Activated T-cell treated with anti-CD3 and anti-CD28 coated beads, Interleukin-2, amount 50 U/mL, for 24 hours (primary cell): ENCODE data around the gene CRACDL.

ENCODE experiments used
- DNase-seq: peaks from one replicate; pipeline ENCODE4 v3.0.0-alpha.2; 2020
- H3K27ac Mint-ChIP-seq: 2 replicates; pipeline ENCODE4 v1.8.0; 2020; ENCODE audit warnings: mild to moderate bottlenecking, mixed read lengths
- H3K27me3 Mint-ChIP-seq: 2 replicates; pipeline ENCODE4 v1.8.0; 2020; ENCODE audit warnings: mixed read lengths
- H3K36me3 Mint-ChIP-seq: 2 replicates; pipeline ENCODE4 v1.8.0; 2020; ENCODE audit warnings: low read depth, mixed read lengths
- H3K4me1 Mint-ChIP-seq: 2 replicates; pipeline ENCODE4 v1.8.0; 2020; ENCODE audit warnings: low read depth, mixed read lengths
- H3K4me3 Mint-ChIP-seq: 2 replicates; pipeline ENCODE4 v1.8.0; 2020; ENCODE audit warnings: mild to moderate bottlenecking, moderate library complexity, mixed read lengths
- H3K9me3 Mint-ChIP-seq: 2 replicates; pipeline ENCODE4 v1.8.0; 2020; ENCODE audit warnings: mixed read lengths

CRACDL gene

GRCh38 chr2:98852932-98853331 lies 83.1 kb downstream of the CRACDL start:
- no peak overlapping the region for H3K27ac Mint-ChIP-seq
- DNase-seq: no peak
- H3K27me3 Mint-ChIP-seq: peaks cover 43% of the 10 kb centered on the region
- H3K36me3 Mint-ChIP-seq: no peaks in the 10 kb centered on the region
- no peak overlapping the region for H3K4me3 Mint-ChIP-seq
- H3K4me1 Mint-ChIP-seq: no peaks in the 10 kb centered on the region
- H3K9me3 Mint-ChIP-seq: peaks cover 16% of the 10 kb centered on the region

- H3K36me3 Mint-ChIP-seq: no peaks in the 10 kb centered on the region
- peaks cover 3% of the 10 kb centered on the region for H3K9me3 Mint-ChIP-seq
- H3K27me3 Mint-ChIP-seq: peaks cover 43% of the 10 kb centered on the region
- no peak for DNase-seq
- no peaks in the 10 kb centered on the region for H3K4me1 Mint-ChIP-seq
- no peak overlapping the region for H3K4me3 Mint-ChIP-seq
- H3K27ac Mint-ChIP-seq: no peak overlapping the region
Measured at GRCh38 chr2:98850074-98850473, 86.0 kb downstream of the CRACDL start.

GRCh38 chr2:98849113-98849512 lies 86.9 kb downstream of the CRACDL start:
- no peaks in the 10 kb centered on the region for H3K9me3 Mint-ChIP-seq
- DNase-seq: no peak
- no peak overlapping the region for H3K4me3 Mint-ChIP-seq
- H3K27ac Mint-ChIP-seq: no peak overlapping the region
- H3K4me1 Mint-ChIP-seq: no peaks in the 10 kb centered on the region
- peaks cover 39% of the 10 kb centered on the region for H3K27me3 Mint-ChIP-seq
- H3K36me3 Mint-ChIP-seq: no peaks in the 10 kb centered on the region

- Mint-ChIP-seq H3K9me3 (no peaks in the 10 kb centered on the region), H3K27me3 (peaks cover 37% of the 10 kb centered on the region), H3K27ac (no peak overlapping the region), H3K4me1 (no peaks in the 10 kb centered on the region), H3K4me3 (no peak overlapping the region), H3K36me3 (no peaks in the 10 kb centered on the region)
- no peak for DNase-seq
Measured at GRCh38 chr2:98847853-98848252, 88.2 kb downstream of the CRACDL start.

- H3K27me3 Mint-ChIP-seq: peaks cover 27% of the 10 kb centered on the region
- no peaks in the 10 kb centered on the region for H3K9me3 Mint-ChIP-seq
- no peak overlapping the region for H3K27ac Mint-ChIP-seq
- DNase-seq: no peak
- H3K36me3 Mint-ChIP-seq: no peaks in the 10 kb centered on the region
- no peak overlapping the region for H3K4me3 Mint-ChIP-seq
- H3K4me1 Mint-ChIP-seq: no peaks in the 10 kb centered on the region
Measured at GRCh38 chr2:98846041-98846440, 90.0 kb downstream of the CRACDL start.

- Mint-ChIP-seq H3K27me3 (no peaks in the 10 kb centered on the region), H3K4me1 (peaks cover 1% of the 10 kb centered on the region), H3K27ac (no peak overlapping the region), H3K9me3 (no peaks in the 10 kb centered on the region), H3K4me3 (no peak overlapping the region), H3K36me3 (no peaks in the 10 kb centered on the region)
- no peak for DNase-seq
Measured at GRCh38 chr2:98842136-98842535, 93.9 kb downstream of the CRACDL start.

- H3K36me3 Mint-ChIP-seq: no peaks in the 10 kb centered on the region
- peaks cover 21% of the 10 kb centered on the region for H3K4me1 Mint-ChIP-seq
- H3K27ac Mint-ChIP-seq: no peak overlapping the region
- H3K4me3 Mint-ChIP-seq: no peak overlapping the region
- no peaks in the 10 kb centered on the region for H3K9me3 Mint-ChIP-seq
- H3K27me3 Mint-ChIP-seq: no peaks in the 10 kb centered on the region
- no peak for DNase-seq
Measured at GRCh38 chr2:98839292-98839691, 96.7 kb downstream of the CRACDL start.

GRCh38 chr2:98835831-98836385 lies 100.1 kb downstream of the CRACDL start:
- peak overlapping the region; percentile 51 for H3K27ac Mint-ChIP-seq
- no peaks in the 10 kb centered on the region for H3K36me3 Mint-ChIP-seq
- peak overlapping the region; percentile 4 for H3K4me3 Mint-ChIP-seq
- no peak for DNase-seq
- no peaks in the 10 kb centered on the region for H3K9me3 Mint-ChIP-seq
- H3K27me3 Mint-ChIP-seq: no peaks in the 10 kb centered on the region
- peaks cover 38% of the 10 kb centered on the region for H3K4me1 Mint-ChIP-seq

- no peak for DNase-seq
- Mint-ChIP-seq H3K36me3 (no peaks in the 10 kb centered on the region), H3K4me1 (peaks cover 52% of the 10 kb centered on the region), H3K9me3 (no peaks in the 10 kb centered on the region), H3K4me3 (no peak overlapping the region), H3K27ac (no peak overlapping the region), H3K27me3 (no peaks in the 10 kb centered on the region)
Measured at GRCh38 chr2:98833917-98834263, 102.1 kb downstream of the CRACDL start.

- Mint-ChIP-seq H3K4me3 (no peak overlapping the region), H3K4me1 (peaks cover 58% of the 10 kb centered on the region), H3K27ac (peak overlapping the region; percentile 73), H3K36me3 (no peaks in the 10 kb centered on the region), H3K9me3 (no peaks in the 10 kb centered on the region), H3K27me3 (no peaks in the 10 kb centered on the region)
- DNase-seq: no peak
Measured at GRCh38 chr2:98833172-98833916, 102.7 kb downstream of the CRACDL start.

- Mint-ChIP-seq H3K27me3 (no peaks in the 10 kb centered on the region), H3K4me1 (peaks cover 67% of the 10 kb centered on the region), H3K4me3 (no peak overlapping the region), H3K27ac (no peak overlapping the region), H3K9me3 (no peaks in the 10 kb centered on the region), H3K36me3 (no peaks in the 10 kb centered on the region)
- DNase-seq: no peak
Measured at GRCh38 chr2:98832172-98832571, 103.9 kb downstream of the CRACDL start.

GRCh38 chr2:98830571-98831145 lies 105.4 kb downstream of the CRACDL start:
- H3K9me3 Mint-ChIP-seq: no peaks in the 10 kb centered on the region
- no peak overlapping the region for H3K4me3 Mint-ChIP-seq
- no peaks in the 10 kb centered on the region for H3K27me3 Mint-ChIP-seq
- H3K4me1 Mint-ChIP-seq: peaks cover 54% of the 10 kb centered on the region
- H3K36me3 Mint-ChIP-seq: no peaks in the 10 kb centered on the region
- H3K27ac Mint-ChIP-seq: no peak overlapping the region
- no peak for DNase-seq

- Mint-ChIP-seq H3K36me3 (no peaks in the 10 kb centered on the region), H3K27ac (peak overlapping the region; percentile 40), H3K4me3 (no peak overlapping the region), H3K9me3 (no peaks in the 10 kb centered on the region), H3K4me1 (peaks cover 46% of the 10 kb centered on the region), H3K27me3 (no peaks in the 10 kb centered on the region)
- no peak for DNase-seq
Measured at GRCh38 chr2:98829581-98830270, 106.3 kb downstream of the CRACDL start.

- no peak for DNase-seq
Measured at GRCh38 chr2:98828793-98829371, 107.1 kb downstream of the CRACDL start.

GRCh38 chr2:98828369-98828744 lies 107.7 kb downstream of the CRACDL start:
- no peaks in the 10 kb centered on the region for H3K36me3 Mint-ChIP-seq
- H3K4me1 Mint-ChIP-seq: peaks cover 46% of the 10 kb centered on the region
- H3K4me3 Mint-ChIP-seq: peak overlapping the region; percentile 1
- H3K27ac Mint-ChIP-seq: peak overlapping the region; percentile 8
- DNase-seq: no peak
- no peaks in the 10 kb centered on the region for H3K27me3 Mint-ChIP-seq
- H3K9me3 Mint-ChIP-seq: no peaks in the 10 kb centered on the region

More at GRCh38 chr2:98828793-98829371, 107.1 kb downstream of the CRACDL start:
- Mint-ChIP-seq H3K9me3 (no peaks in the 10 kb centered on the region), H3K27me3 (no peaks in the 10 kb centered on the region), H3K4me3 (no peak overlapping the region), H3K36me3 (no peaks in the 10 kb centered on the region), H3K4me1 (peaks cover 47% of the 10 kb centered on the region), H3K27ac (peak overlapping the region; percentile 40)
